Activated naive CD8-positive, alpha-beta T cell treated with anti-CD3 and anti-CD28 coated beads for 36 hours (primary cell): Measurements from ENCODE around the gene POLD4. TPM values are rescaled to one million over a fixed set of nuclear protein-coding genes. Genes with fewer than 3 reads are reported as not detected.

Source experiments
- DNase-seq: peaks from one replicate; pipeline ENCODE4 v3.0.0; 2021
- H3K27ac Mint-ChIP-seq: one replicate; pipeline ENCODE4 v1.8.0; 2022; ENCODE audit warnings: mild to moderate bottlenecking, moderate library complexity, mixed read lengths
- H3K27me3 Mint-ChIP-seq: one replicate; pipeline ENCODE4 v1.8.0; 2022; ENCODE audit warnings: mild to moderate bottlenecking, mixed read lengths
- H3K36me3 Mint-ChIP-seq: one replicate; pipeline ENCODE4 v1.8.0; 2021; ENCODE audit warnings: mild to moderate bottlenecking, mixed read lengths
- H3K4me1 Mint-ChIP-seq: one replicate; pipeline ENCODE4 v1.8.0; 2021; ENCODE audit warnings: mixed read lengths
- H3K4me3 Mint-ChIP-seq: one replicate; pipeline ENCODE4 v1.8.0; 2022; ENCODE audit warnings: mild to moderate bottlenecking, moderate library complexity, mixed read lengths
- H3K9me3 Mint-ChIP-seq: one replicate; pipeline ENCODE4 v1.8.0; 2022; ENCODE audit warnings: mixed read lengths
- total RNA-seq, 2 experiments: library from RNA; stranded (reverse); gene quantifications; one replicate each; pipeline ENCODE4 v1.2.3, GENCODE V29; 2021

The POLD4 gene
- total RNA-seq, 2 experiments from 2014 or later = 28.5 to 28.6 TPM

- H3K27me3 Mint-ChIP-seq = peaks cover 14% of the 10 kb centered on the region
- no peak overlapping the region for H3K27ac Mint-ChIP-seq
- no peak overlapping the region for H3K4me3 Mint-ChIP-seq
- H3K9me3 Mint-ChIP-seq = no peaks in the 10 kb centered on the region
- no peaks in the 10 kb centered on the region for H3K36me3 Mint-ChIP-seq
- peaks cover 39% of the 10 kb centered on the region for H3K4me1 Mint-ChIP-seq
- DNase-seq = no peak
These were observed 15.3 kb upstream of the POLD4 start for GRCh38 chr11:67368621-67369020.

GRCh38 chr11:67367761-67368227 is 14.4 kb upstream of the POLD4 start:
- no peak for DNase-seq
- H3K27me3 Mint-ChIP-seq = peaks cover 14% of the 10 kb centered on the region
- H3K27ac Mint-ChIP-seq = no peak overlapping the region
- peaks cover 39% of the 10 kb centered on the region for H3K4me1 Mint-ChIP-seq
- no peaks in the 10 kb centered on the region for H3K9me3 Mint-ChIP-seq
- H3K4me3 Mint-ChIP-seq = no peak overlapping the region
- H3K36me3 Mint-ChIP-seq = no peaks in the 10 kb centered on the region

- H3K9me3 Mint-ChIP-seq = no peaks in the 10 kb centered on the region
- H3K4me3 Mint-ChIP-seq = no peak overlapping the region
- H3K4me1 Mint-ChIP-seq = peaks cover 39% of the 10 kb centered on the region
- H3K36me3 Mint-ChIP-seq = no peaks in the 10 kb centered on the region
- DNase-seq = no peak
- H3K27me3 Mint-ChIP-seq = peaks cover 14% of the 10 kb centered on the region
- no peak overlapping the region for H3K27ac Mint-ChIP-seq
These were observed 13.8 kb upstream of the POLD4 start for GRCh38 chr11:67366961-67367760.

GRCh38 chr11:67366546-67366945 is 13.2 kb upstream of the POLD4 start:
- no peak overlapping the region for H3K27ac Mint-ChIP-seq
- no peak for DNase-seq
- no peak overlapping the region for H3K4me3 Mint-ChIP-seq
- H3K36me3 Mint-ChIP-seq = no peaks in the 10 kb centered on the region
- peaks cover 35% of the 10 kb centered on the region for H3K4me1 Mint-ChIP-seq
- peaks cover 10% of the 10 kb centered on the region for H3K27me3 Mint-ChIP-seq
- no peaks in the 10 kb centered on the region for H3K9me3 Mint-ChIP-seq

GRCh38 chr11:67365736-67366444 is 12.5 kb upstream of the POLD4 start:
- H3K9me3 Mint-ChIP-seq = no peaks in the 10 kb centered on the region
- peaks cover 5% of the 10 kb centered on the region for H3K27me3 Mint-ChIP-seq
- no peak overlapping the region for H3K27ac Mint-ChIP-seq
- DNase-seq = no peak
- H3K4me3 Mint-ChIP-seq = no peak overlapping the region
- H3K4me1 Mint-ChIP-seq = peaks cover 30% of the 10 kb centered on the region
- no peaks in the 10 kb centered on the region for H3K36me3 Mint-ChIP-seq

GRCh38 chr11:67364783-67365722 is 11.7 kb upstream of the POLD4 start:
- Mint-ChIP-seq H3K9me3 (no peaks in the 10 kb centered on the region), H3K36me3 (no peaks in the 10 kb centered on the region), H3K27me3 (no peaks in the 10 kb centered on the region)

GRCh38 chr11:67364169-67364568 is 10.8 kb upstream of the POLD4 start:
- no peak for DNase-seq
- Mint-ChIP-seq H3K4me3 (no peak overlapping the region), H3K36me3 (no peaks in the 10 kb centered on the region), H3K9me3 (no peaks in the 10 kb centered on the region), H3K4me1 (peaks cover 21% of the 10 kb centered on the region), H3K27me3 (no peaks in the 10 kb centered on the region), H3K27ac (no peak overlapping the region)

More at GRCh38 chr11:67364783-67365722, 11.7 kb upstream of the POLD4 start:
- no peak for DNase-seq
- H3K4me3 Mint-ChIP-seq = no peak overlapping the region
- no peak overlapping the region for H3K27ac Mint-ChIP-seq
- H3K4me1 Mint-ChIP-seq = peaks cover 24% of the 10 kb centered on the region

GRCh38 chr11:67357831-67358670 is 4.7 kb upstream of the POLD4 start:
- H3K4me3 Mint-ChIP-seq = no peak overlapping the region
- no peaks in the 10 kb centered on the region for H3K36me3 Mint-ChIP-seq
- H3K4me1 Mint-ChIP-seq = peaks cover 19% of the 10 kb centered on the region
- H3K27ac Mint-ChIP-seq = no peak overlapping the region
- no peak for DNase-seq
- no peaks in the 10 kb centered on the region for H3K9me3 Mint-ChIP-seq
- no peaks in the 10 kb centered on the region for H3K27me3 Mint-ChIP-seq

- no peak overlapping the region for H3K4me3 Mint-ChIP-seq
- peaks cover 21% of the 10 kb centered on the region for H3K4me1 Mint-ChIP-seq
- DNase-seq = peak; percentile 69
- H3K27me3 Mint-ChIP-seq = no peaks in the 10 kb centered on the region
- no peaks in the 10 kb centered on the region for H3K9me3 Mint-ChIP-seq
- H3K36me3 Mint-ChIP-seq = no peaks in the 10 kb centered on the region
- H3K27ac Mint-ChIP-seq = peak overlapping the region; percentile 57
These were observed 3.7 kb upstream of the POLD4 start for GRCh38 chr11:67356864-67357561.

- Mint-ChIP-seq H3K27ac (peak overlapping the region; percentile 57), H3K4me1 (peaks cover 25% of the 10 kb centered on the region), H3K36me3 (no peaks in the 10 kb centered on the region), H3K27me3 (no peaks in the 10 kb centered on the region), H3K4me3 (no peak overlapping the region), H3K9me3 (no peaks in the 10 kb centered on the region)
- no peak for DNase-seq
These were observed 3.1 kb upstream of the POLD4 start for GRCh38 chr11:67356387-67356863.

- no peak overlapping the region for H3K4me3 Mint-ChIP-seq
- no peaks in the 10 kb centered on the region for H3K36me3 Mint-ChIP-seq
- no peaks in the 10 kb centered on the region for H3K9me3 Mint-ChIP-seq
- no peaks in the 10 kb centered on the region for H3K27me3 Mint-ChIP-seq
- no peak overlapping the region for H3K27ac Mint-ChIP-seq
- H3K4me1 Mint-ChIP-seq = peaks cover 30% of the 10 kb centered on the region
- no peak for DNase-seq
These were observed 2.5 kb upstream of the POLD4 start for GRCh38 chr11:67355794-67356386.

GRCh38 chr11:67355023-67355793 is 1.9 kb upstream of the POLD4 start:
- Mint-ChIP-seq H3K27ac (peak overlapping the region; percentile 61), H3K36me3 (no peaks in the 10 kb centered on the region), H3K27me3 (no peaks in the 10 kb centered on the region), H3K4me3 (no peak overlapping the region), H3K9me3 (no peaks in the 10 kb centered on the region), H3K4me1 (peaks cover 31% of the 10 kb centered on the region)
- DNase-seq = no peak
